H7 (cell line): ENCODE measurements around the gene SLC36A1. TPM values are rescaled to one million over a fixed set of nuclear protein-coding genes. Genes with fewer than 3 reads are reported as not detected.
A peak's percentile ranks its signal among the peaks of the same experiment; 100 is the strongest.
"Not testable (repeated sequence)": the region's sequence is repeated elsewhere in the genome, so short reads cannot be mapped to it uniquely, and the experiment has no call there.

Source experiments
- DNase-seq: peaks from one replicate; pipeline ENCODE4 v3.0.0; 2012
- H3K27me3 ChIP-seq: 2 replicates; pipeline ENCODE4 v1.6.0; 2011; ENCODE audit warnings: mild to moderate bottlenecking, low read length; ENCODE audit not compliant: control insufficient read depth, insufficient read depth
- H3K36me3 ChIP-seq: replicated peaks from 2 replicates; pipeline ENCODE4 v1.5.1; 2011; ENCODE audit warnings: low read length; ENCODE audit not compliant: control insufficient read depth, insufficient read depth
- H3K4me3 ChIP-seq: 2 replicates; pipeline ENCODE4 v1.5.1; 2011; ENCODE audit warnings: low read depth, mild to moderate bottlenecking, control low read depth, low read length, moderate library complexity; ENCODE audit not compliant: insufficient read depth
- total RNA-seq: library from RNA; depleted of rRNA; stranded (reverse); fragments of >200 nt; shearing (Covaris generic); gene quantifications from 2 replicates; pipeline ENCODE4 v1.2.3, GENCODE V29; 2014; rRNA removed

The SLC36A1 gene
- total RNA-seq: 6.7 and 7.1 TPM in 2 replicates

DNA sequence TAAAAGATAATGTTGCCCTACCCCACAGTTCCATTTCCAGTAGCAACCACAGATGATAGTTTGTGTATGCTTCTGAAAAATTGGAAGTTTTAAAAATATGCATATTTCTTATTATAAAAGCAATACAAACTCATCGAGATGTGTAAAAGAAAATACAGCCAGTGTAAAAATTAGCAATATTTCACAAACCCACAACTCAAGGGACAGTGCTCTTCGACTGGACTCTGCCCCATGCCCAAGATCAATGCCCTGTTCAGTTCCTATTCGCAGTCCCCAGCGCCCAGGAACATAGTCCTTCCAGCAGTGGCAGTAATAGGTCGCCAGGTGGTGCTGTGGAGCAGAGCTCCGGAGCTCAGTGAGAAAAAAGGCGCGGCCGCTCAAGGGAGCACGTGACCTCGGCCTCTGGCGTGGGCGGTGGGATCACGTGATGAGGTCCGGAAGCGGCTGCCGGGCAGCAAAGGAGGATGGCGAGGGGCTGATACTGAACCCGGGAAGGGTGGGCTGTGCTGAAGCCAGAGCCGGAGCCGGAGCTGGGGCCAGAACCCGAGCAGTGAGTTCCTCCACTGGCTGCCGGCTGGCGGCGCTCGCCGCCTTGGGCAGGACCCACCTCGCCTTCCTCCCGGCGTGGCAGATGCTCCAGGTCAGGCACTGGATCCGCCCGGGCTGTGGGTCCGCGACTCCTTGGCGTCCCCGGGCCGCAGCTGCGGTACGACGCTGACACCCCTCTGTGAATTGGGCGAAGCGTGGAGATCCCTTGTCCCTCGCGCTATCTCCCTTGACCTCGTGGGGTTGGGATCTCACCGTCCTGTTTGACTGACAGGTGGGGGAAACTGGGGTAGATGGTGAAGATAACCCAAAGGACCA, at the start of gene SLC36A1:
SLC36A1 (plus strand) TSS at position 430 of the 864 bp plus-strand sequence. CDS start 11,190 bp downstream, outside the sequence.
- Histone ChIP-seq H3K4me3 (peak within 1 kb of the TSS; percentile 67), H3K27me3 (no peaks in the 10 kb centered on the region), H3K36me3 (no peaks in the 10 kb centered on the region)
- DNase-seq: peak; percentile 90

DNA sequence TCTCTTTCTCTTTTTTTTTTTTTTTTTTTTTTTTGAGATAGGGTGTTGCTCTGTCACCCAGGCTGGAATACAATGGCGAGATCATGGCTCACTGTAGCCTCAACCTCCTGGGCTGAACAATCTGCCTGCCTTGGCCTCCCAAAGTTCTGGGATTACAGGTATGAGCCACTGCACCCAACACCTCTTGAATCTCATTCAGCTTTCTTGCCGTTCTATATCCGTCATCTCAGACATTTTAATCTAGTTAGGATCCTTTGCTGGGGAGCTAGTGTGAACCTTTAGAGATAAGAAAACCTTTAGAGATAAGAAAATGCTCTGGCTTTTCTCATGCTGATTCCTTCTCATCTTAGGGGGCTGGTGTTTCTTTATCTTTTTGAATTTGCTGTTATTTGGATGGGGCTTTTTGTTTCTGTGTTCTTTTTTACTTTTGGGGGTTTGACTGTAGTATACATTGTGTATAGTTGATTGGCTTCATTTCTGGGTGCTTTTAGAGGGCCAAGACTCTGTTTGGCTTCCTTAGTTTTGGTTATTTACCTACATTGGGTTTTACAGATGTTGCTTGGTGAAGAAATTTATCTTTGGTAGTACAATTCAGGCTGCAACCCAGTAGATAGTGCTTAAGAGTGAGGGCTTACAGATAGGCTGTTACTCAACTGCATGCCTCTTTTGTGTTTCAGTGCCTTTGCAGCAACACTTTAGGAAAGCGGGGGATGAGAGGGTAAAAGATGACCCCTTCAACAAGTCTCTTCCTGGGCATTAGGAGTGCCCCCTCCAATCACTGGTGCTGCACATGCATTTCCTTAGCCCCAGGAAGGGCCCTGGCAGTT, 41.9 kb upstream of the SLC36A1 start:
- Histone ChIP-seq H3K27me3 (no peaks in the 10 kb centered on the region), H3K4me3 (no peak overlapping the region)

DNA sequence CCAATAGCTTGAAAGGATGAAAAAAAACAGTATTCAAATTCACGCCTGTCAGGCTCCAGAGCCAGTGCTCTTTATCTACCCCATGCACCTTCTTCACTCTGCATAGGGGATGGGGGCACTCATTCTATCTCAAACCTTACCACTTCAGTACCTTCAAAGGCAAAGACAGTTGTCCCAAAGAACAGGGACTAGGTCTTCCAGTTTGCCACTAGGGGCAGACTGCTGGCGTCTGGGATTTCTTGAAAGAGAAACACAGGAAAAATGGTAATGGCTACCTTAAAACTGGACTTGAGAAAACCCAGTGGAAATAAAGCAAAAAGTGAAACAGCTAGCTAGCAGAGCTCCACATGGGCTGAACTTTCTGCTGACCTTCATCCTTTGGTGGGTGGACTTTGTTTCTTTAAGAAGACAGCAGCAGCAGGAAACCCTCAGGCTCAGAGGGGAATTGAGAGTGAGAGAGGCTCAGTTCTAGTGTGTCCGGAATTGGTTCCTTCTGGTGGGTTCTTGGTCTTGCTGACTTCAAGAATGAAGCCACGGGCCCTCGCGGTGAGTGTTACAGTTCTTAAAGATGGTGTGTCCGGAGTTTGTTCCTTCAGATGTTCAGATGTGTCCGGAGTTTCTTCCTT, 41.0 kb upstream of the SLC36A1 start:
- H3K36me3 ChIP-seq: no peaks in the 10 kb centered on the region
- no peaks in the 10 kb centered on the region for H3K27me3 ChIP-seq
- no peak overlapping the region for H3K4me3 ChIP-seq
- no peak for DNase-seq

More for the DNA sequence above, 41.9 kb upstream of the SLC36A1 start:
- DNase-seq: no peak
- no peaks in the 10 kb centered on the region for H3K36me3 ChIP-seq

DNA sequence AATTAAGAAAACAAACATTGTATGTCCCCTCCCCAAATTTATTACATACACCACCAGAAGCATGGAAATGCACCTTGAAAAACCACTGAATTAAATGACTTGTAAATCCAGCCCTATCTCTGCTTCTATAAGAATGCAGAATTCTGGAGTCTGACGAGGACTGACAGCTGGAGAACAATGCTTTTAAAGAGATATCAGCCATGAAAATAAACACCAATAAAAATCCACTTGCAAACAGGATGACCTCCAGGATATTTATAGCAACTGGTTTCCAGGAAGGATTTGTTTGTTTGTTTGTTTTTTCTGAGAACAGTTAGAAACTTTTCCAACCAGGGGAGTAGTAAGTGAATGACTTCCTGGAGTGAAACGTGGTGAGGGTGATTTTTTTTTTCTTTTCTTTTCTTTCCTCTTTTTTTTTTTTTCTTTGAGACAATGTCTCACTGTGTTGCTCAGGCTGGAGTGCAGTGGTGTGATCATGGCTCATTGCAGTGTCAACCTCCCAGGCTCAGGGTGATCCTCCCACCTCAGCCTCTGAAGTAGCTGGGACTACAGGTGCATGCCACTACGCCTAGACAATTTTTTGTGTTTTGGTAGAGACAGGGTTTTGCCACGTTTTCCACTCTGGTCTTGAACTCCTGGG, 38.7 kb upstream of the SLC36A1 start:
- Histone ChIP-seq H3K4me3 (no peak overlapping the region), H3K27me3 (no peaks in the 10 kb centered on the region), H3K36me3 (no peaks in the 10 kb centered on the region)
- DNase-seq: no peak

DNA sequence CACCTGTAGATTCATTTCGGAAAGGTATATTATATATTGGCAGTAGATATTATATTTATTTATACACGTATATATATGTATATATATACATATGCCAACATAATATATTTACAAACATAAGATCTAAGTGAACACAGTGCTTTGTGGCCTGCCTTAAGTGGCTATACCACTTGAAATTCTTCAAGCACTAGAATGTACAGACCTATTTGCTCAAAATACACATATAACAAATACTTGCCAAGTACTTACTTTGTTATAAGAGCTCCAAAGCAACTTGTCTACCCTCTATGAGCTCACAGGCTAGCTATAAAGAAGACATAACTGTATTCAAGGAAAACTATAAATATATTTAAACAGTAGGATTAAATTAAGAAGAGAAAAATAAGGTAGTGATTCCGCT, 33.6 kb upstream of the SLC36A1 start:
- H3K4me3 ChIP-seq: no peak overlapping the region
- H3K36me3 ChIP-seq: no peaks in the 10 kb centered on the region
- H3K27me3 ChIP-seq: no peaks in the 10 kb centered on the region
- DNase-seq: no peak

DNA sequence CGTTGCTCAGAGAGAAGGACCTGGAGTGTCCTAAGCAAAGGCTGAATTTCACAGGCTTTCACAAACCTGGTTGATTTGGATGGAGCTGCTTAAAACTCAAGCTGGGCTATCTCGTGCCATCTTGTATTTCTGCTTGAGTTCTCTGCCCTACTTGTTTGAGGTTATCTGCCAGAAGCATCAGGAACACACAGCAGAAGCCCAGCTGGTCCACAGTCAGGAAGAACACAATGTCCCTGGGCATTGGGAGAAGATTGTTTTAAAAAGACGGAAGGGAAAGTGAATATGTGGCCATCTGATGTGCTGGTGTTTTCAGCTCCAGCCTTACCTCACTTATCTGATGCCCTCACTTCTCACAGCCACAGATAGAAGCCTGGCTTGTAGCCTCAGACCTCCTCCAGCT, 32.9 kb upstream of the SLC36A1 start:
- Histone ChIP-seq H3K36me3 (no peaks in the 10 kb centered on the region), H3K4me3 (no peak overlapping the region), H3K27me3 (no peaks in the 10 kb centered on the region)
- no peak for DNase-seq

DNA sequence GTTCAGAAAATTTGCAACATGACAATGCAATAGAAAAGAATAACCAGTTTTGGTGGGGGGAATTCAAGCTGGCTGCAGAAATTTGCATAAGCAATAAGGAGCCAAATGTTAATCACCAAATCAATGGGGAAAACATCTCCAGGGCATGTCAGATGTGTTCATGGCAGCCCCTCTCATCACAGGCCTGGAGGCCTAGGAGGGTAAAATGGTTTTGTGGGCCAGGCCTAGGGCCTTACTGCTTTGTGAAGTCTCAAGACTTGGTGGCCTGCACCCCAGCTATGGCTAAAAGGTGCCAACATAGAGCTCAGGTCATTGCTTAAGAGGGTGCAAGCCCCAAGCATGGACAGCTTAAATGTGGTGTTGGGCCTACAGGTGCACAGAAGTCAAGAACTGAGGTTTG, 29.7 kb upstream of the SLC36A1 start:
- Histone ChIP-seq H3K27me3 (no peaks in the 10 kb centered on the region), H3K4me3 (no peak overlapping the region), H3K36me3 (no peaks in the 10 kb centered on the region)
- no peak for DNase-seq

DNA sequence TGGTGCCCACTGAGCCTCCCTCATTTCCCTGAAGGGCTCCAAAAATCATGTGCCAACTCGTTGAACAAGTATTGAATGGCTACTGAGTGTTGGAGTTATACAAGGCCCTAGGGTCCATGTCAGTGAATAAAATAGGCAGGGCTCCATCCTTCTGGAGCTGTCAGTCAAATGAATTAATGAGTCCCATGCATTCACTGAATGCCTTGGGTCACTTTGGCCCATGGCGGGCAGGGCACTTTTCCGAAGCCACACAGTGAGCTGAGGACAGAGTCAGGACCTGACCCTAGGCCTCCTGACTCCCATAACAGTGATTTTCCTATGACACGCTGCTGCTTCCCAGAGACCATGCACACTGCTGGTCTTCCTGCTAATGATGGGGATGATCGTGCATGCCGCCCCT, 27.3 kb upstream of the SLC36A1 start:
- H3K36me3 ChIP-seq: no peaks in the 10 kb centered on the region
- H3K27me3 ChIP-seq: no peaks in the 10 kb centered on the region
- no peak for DNase-seq
- no peak overlapping the region for H3K4me3 ChIP-seq

DNA sequence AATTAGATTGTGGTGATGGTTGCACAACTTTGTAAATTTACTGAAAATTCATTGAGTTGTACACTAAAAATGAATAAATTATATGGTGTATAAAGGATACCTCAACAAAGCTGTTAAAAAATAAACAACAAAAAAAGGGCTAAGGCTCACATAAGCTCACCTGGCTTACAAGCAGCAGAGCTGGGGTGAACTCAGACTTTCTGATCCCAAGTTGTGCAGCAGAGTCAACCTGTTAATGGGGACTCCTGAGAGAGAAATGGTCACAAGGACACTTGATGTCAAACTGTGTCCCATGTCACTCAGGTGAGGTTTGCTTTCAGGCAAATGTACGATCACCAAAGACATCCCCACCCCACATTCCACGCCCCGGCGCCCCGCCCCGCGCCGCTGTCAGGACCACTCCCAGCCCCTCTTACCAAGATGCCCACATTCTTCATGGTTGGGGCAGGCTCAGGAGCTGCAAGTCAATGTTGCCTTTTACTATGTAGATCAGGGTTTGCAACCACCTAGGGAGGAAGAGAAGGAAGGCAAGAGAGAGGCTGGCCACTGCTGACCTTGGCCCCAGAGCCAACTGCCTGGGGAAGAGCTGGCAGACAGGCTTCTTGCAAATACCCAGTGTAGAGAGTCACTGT, 22.4 kb upstream of the SLC36A1 start:
- Histone ChIP-seq H3K4me3 (no peak overlapping the region), H3K36me3 (no peaks in the 10 kb centered on the region), H3K27me3 (no peaks in the 10 kb centered on the region)
- DNase-seq: peak; percentile 84

DNA sequence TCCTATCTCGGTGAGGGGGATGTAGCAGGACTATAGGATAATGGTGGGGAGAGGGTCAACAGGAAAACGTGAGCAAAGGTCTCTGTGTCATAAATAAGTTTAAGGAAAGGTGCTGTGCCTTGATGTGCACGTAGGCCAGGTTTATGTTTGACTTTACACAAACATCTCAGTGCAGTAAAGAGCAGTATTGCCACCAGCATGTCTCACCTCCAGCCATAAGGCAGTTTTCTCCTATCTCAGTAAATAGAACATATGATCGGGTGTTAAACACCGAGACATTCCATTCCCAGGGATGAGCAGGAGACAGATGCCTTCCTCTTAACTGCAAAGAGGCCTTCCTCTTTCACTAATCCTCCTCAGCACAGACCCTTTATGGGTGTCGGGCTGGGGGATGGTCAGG, 21.1 kb upstream of the SLC36A1 start:
- H3K4me3 ChIP-seq: not testable (repeated sequence)

DNA sequence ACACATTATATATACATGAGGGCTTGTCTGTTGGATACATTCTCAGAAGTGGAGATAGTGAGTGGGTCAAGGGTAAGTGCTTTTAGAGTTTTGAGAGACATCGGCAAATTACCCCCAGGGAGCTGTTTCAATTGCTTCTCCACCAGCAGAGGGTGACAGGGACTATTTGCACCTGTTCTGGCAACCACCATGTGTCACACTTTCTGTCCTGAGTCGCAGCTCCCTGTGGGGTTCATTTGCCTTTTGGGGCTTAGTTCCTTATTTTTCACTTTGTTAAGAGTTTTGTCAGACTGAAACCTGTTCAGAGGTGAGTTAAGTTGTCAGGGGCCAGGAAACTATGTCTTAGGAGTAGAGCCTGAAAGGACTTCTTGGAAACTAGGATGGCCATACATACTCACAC, 20.1 kb upstream of the SLC36A1 start:
- Histone ChIP-seq H3K4me3 (no peak overlapping the region), H3K27me3 (no peaks in the 10 kb centered on the region), H3K36me3 (no peaks in the 10 kb centered on the region)
- peak; percentile 42 for DNase-seq

More for the DNA sequence above, 21.1 kb upstream of the SLC36A1 start:
- DNase-seq, H3K36me3 ChIP-seq, H3K27me3 ChIP-seq: not testable (repeated sequence)

DNA sequence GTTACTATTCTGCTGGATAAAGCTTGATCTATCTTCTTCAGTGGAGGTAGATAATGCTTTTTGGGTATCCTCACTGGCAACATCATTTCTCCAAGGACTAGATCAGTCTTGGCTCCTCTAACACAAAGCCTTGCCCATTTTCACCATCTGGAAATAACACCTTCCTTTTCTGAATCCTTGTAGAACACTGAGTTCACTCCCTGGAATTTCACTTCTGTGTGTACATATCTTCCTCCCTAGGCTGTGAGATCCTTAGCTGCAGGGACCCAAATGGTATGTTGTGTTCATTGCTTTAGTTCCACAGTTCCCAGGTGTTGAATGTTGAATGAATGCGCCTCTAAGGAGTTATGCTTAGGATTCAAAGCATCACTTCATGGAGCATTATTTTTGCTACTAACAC, 16.7 kb upstream of the SLC36A1 start:
- DNase-seq: no peak
- Histone ChIP-seq H3K27me3 (no peaks in the 10 kb centered on the region), H3K36me3 (no peaks in the 10 kb centered on the region), H3K4me3 (no peak overlapping the region)

DNA sequence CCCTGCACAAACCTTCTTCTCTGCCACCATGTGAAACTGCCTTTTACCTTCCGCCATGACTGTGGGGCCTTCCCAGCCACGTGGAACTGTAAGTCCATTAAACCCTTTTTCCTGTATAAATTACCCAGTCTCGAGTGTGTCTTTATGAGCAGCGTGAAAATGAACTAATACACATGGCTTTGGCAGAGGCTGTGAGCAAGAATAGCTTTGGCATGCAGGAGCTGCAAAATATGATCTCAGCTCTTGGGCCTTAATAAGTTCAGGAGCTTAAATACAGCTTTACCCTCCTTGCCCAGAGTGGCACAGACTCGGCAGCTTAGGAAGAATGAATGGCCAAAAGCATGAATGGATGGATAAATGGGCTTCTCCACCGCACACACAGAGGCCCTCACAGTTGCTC, 15.7 kb upstream of the SLC36A1 start:
- Histone ChIP-seq H3K4me3 (no peak overlapping the region), H3K36me3 (no peaks in the 10 kb centered on the region), H3K27me3 (no peaks in the 10 kb centered on the region)
- no peak for DNase-seq

DNA sequence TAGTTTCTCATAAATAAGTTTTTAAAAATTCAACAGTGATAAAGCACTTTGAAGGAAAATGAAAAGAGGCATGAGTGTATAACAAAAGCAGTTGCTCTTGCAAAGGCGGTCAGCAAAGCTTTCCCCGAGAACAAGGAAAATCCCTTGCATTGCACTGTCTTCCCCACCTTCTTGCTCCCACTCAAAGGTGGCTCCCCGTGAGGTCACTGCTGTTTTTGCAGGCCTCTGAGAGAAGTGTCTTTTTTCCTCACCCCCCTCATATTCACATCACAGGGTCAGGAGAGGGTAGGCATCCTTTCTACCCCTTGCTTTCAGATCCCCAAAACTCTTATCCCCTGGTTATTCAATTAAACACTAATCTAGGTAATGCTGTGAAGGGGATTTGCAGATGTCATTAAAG, 15.2 kb upstream of the SLC36A1 start:
- Histone ChIP-seq H3K4me3 (no peak overlapping the region), H3K27me3 (no peaks in the 10 kb centered on the region), H3K36me3 (no peaks in the 10 kb centered on the region)
- peak; percentile 28 for DNase-seq
